PC-9 (cell line): Measurements from ENCODE around the gene NGEF.

Experiments used
- CTCF ChIP-seq: fragments of 200-600 bp; sonication (generic); conservative IDR thresholded peaks from 2 replicates; pipeline ENCODE4 v1.6.1; 2017; ENCODE audit warnings: mixed run types, antibody characterized with exemption, mild to moderate bottlenecking, moderate library complexity
- EZH2 ChIP-seq: fragments of 200-600 bp; sonication (generic); IDR thresholded peaks from 2 replicates; pipeline ENCODE4 v1.8.0; 2017; ENCODE audit warnings: antibody characterized with exemption, low read depth

- TF ChIP-seq CTCF: no peak
- TF ChIP-seq EZH2: no peak
Observed at GRCh38 chr2:232886632-232887031, 126.4 kb downstream of the NGEF start.
